HEK293T (cell line): ENCODE measurements around the gene PILRB.

Experiments used
- BHLHE40 ChIP-seq: fragments of 450-650 bp; IDR thresholded peaks from 2 replicates; pipeline ENCODE4 v1.6.1; 2016; ENCODE audit warnings: mild to moderate bottlenecking, moderate library complexity, borderline replicate concordance
- FOXK2 ChIP-seq: fragments of 450-650 bp; IDR thresholded peaks from 2 replicates; pipeline ENCODE4 v1.6.1; 2016; ENCODE audit warnings: mild to moderate bottlenecking
- FOXM1 ChIP-seq: fragments of 450-650 bp; IDR thresholded peaks from 2 replicates; pipeline ENCODE4 v1.6.1; 2017; ENCODE audit warnings: mild to moderate bottlenecking, borderline replicate concordance
- L3MBTL2 ChIP-seq: fragments of 450-650 bp; conservative IDR thresholded peaks from 2 replicates; pipeline ENCODE4 v1.6.1; 2016; ENCODE audit warnings: mild to moderate bottlenecking
- LEF1 ChIP-seq: fragments of 450-650 bp; IDR thresholded peaks from 2 replicates; pipeline ENCODE4 v1.6.1; 2017; ENCODE audit warnings: mild to moderate bottlenecking, borderline replicate concordance
- PKNOX1 ChIP-seq: fragments of 450-650 bp; IDR thresholded peaks from 2 replicates; pipeline ENCODE4 v1.6.1; 2016
- SUZ12 ChIP-seq: fragments of 450-650 bp; IDR thresholded peaks from 2 replicates; pipeline ENCODE4 v1.6.1; 2016; ENCODE audit warnings: mild to moderate bottlenecking

- TF ChIP-seq PKNOX1: no peak
- no peak for TF ChIP-seq FOXM1
- TF ChIP-seq FOXK2: no peak
- TF ChIP-seq L3MBTL2: no peak
- TF ChIP-seq LEF1: no peak
- TF ChIP-seq BHLHE40: no peak
- no peak for TF ChIP-seq SUZ12
Measured at GRCh38 chr7:100415448-100415847, 57.5 kb downstream of the PILRB start.
